NT2/D1 (cell line): ENCODE results near the gene ZCCHC12.

Experiments
- SUZ12 ChIP-seq: IDR thresholded peaks from 2 replicates; pipeline ENCODE4 v1.6.1; 2011; ENCODE audit not compliant: insufficient read length, insufficient read depth; ENCODE audit errors: extremely low read depth
- ZNF274 ChIP-seq: IDR thresholded peaks from 2 replicates; pipeline ENCODE4 v1.6.1; 2011; ENCODE audit warnings: mild to moderate bottlenecking, low read depth, low read length

GRCh38 chrX:118862979-118863378 is 39.4 kb downstream of the ZCCHC12 start:
- TF ChIP-seq ZNF274 (no peak), SUZ12 (no peak)
